Measurements from ENCODE around the gene COL19A1.
"Not testable (repeated sequence)": the region's sequence is repeated elsewhere in the genome, so short reads cannot be mapped to it uniquely, and the experiment has no call there.

The COL19A1 gene

DNA sequence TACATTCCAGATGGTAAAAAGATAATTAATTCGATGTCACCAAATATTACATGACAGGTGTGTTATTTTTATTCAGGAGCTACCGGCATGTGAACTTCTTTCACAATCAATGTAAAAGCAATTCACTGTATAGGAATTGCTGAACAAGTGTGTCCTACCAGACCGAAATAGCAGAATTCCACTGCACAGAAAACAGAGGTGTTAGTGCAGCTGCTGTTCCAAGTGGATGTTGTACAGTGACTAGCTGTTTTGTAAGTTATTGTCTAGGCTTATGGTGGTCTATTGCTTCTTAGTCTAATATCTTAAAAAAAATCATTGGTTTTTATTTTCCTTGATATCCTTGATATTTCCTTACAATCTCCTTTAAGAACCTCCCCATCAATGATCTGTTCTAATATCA, 107.4 kb downstream of the COL19A1 start:
- no peak for DNase-seq

GRCh38 chr6:69974193-69974592, 107.8 kb downstream of the COL19A1 start:
- no peak for DNase-seq

DNA sequence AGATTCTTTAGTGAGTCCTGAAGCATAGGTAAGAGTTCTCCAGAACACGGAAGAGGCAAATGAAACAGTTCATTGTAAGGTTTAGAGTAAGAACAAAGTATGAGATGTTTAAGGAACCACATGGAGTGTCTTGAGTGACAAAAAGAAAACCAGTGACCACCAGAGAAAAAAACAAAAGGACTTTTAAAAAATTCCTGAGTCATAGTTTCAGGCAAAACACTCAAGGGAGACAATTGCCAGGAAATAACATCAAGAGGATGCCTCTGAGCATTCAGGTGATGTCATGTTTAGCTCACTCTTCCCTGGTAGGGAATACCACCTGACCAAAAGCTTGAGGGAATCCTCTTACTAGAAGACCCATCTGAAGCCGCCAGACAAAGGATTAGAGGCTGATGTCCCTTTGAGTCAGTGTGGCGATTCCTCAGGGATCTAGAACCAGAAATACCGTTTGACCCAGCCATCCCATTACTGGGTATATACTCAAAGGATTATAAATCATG, 110.3 kb downstream of the COL19A1 start:
- DNase-seq, result no peak

GRCh38 chr6:69980624-69981023, 114.3 kb downstream of the COL19A1 start:
- no peak for DNase-seq

DNA sequence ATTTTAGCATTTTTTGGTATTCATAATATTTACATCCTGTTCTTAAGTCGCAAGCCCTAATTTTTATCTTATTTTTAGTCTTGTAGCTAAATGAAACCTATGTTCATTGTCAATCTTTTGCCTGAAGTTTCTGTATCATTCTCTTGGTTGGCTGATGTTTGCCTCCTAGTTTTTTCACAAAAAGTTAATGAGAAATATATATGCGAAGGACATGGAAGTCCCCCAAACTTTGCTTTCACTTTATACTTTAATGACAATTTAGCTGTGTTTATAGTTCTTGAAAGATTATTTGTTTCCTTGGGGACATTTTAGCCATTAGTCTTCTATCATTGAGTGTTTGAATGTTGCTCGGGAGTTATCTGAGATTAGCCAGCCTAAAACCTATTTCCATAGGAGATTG, 118.2 kb downstream of the COL19A1 start:
- DNase-seq, result no peak

- no peak for DNase-seq
Observed at GRCh38 chr6:69985180-69985579, 118.8 kb downstream of the COL19A1 start.

- DNase-seq, result no peak
Observed at GRCh38 chr6:69987550-69987949, 121.2 kb downstream of the COL19A1 start.

DNA sequence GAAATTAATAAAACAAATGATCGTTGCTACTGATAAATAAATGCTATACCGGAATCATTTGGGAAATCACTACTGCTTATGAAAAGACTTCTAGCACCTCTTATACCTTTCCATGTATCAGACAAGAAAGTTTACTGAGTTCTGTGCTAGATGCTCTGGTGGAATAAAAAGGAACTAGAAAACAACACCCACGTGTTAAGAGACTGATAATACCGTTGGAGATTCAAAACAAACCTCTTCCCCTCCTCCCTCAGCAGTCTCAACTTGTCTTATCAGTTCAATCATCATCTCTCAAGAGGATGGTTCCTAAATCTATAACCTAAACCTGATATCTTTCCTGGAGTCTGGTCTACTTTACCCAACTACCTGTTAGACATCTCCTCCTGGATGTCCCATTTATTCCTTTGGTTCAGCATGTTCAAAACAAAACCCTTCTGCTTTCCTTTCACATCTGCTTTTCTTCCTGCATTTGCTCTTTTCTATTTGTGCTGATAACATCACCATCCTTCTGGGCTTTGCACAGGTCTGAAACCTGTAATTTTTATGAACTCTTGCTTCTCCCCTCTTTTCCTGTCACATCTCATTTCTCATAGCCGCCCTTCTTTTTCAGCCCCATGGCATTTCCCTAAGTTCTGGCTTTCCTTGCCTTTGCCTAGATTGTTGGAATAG, 122.2 kb downstream of the COL19A1 start:
- no peak for DNase-seq

GRCh38 chr6:69994251-69994650, 127.9 kb downstream of the COL19A1 start:
- DNase-seq, result no peak

- DNase-seq, result no peak
Observed at GRCh38 chr6:70008189-70008588, 141.8 kb downstream of the COL19A1 start.

- DNase-seq, result not testable (repeated sequence)
Observed at GRCh38 chr6:70010339-70010738, 144.0 kb downstream of the COL19A1 start.

GRCh38 chr6:70023201-70023600, 156.8 kb downstream of the COL19A1 start:
- DNase-seq, result not testable (repeated sequence)

- DNase-seq, result no peak
Observed at GRCh38 chr6:70028246-70028645, 161.9 kb downstream of the COL19A1 start.

- DNase-seq, result no peak
Observed at GRCh38 chr6:70028926-70029325, 162.6 kb downstream of the COL19A1 start.

- DNase-seq, result no peak
Observed at GRCh38 chr6:70033781-70034180, 167.4 kb downstream of the COL19A1 start.

DNA sequence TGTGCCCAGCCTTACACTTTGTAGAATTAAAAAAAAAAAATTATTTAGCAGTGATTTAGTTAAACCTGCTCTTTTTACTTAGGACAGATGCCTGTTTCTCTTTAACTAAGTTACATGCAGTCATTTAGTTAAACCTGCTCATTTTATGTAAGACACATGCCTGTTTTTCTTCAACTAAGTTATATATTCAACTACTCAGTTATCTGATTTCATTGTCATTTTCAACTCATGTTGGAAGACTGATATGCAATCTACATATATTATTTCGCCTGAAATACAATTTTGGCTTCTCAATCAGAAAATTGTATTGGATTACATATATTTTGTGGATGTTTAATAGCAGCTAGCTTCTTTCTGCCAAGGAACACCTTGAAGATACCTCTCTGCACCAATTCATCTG, 171.1 kb downstream of the COL19A1 start:
- DNase-seq, result no peak

GRCh38 chr6:70040766-70041165, 174.4 kb downstream of the COL19A1 start:
- no peak for DNase-seq

DNA sequence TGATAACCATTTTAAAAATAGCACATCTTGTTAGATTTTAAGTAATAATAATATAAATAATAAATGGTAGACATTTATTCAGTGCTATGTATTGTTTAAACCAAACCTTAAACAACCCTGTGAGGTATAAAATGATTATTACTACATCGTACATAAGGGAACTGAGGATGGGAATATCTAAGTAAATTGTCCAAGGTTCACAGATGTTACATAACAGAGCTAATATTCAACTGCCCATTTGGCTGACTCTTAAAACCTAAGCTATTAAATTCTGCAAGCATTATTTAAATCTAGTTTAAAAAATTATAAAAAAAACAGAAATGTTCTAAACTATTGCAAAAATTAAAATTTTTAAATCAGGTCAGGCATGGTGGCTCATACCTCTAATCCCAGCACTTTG, 175.1 kb downstream of the COL19A1 start:
- no peak for DNase-seq

- DNase-seq, result no peak
Observed at GRCh38 chr6:70045413-70045812, 179.1 kb downstream of the COL19A1 start.

GRCh38 chr6:70051197-70052124, 185.1 kb downstream of the COL19A1 start:
- DNase-seq, result no peak

- DNase-seq, result no peak
Observed at GRCh38 chr6:70059039-70059719, 192.8 kb downstream of the COL19A1 start.

- no peak for DNase-seq
Observed at GRCh38 chr6:70060680-70061079, 194.3 kb downstream of the COL19A1 start.

DNA sequence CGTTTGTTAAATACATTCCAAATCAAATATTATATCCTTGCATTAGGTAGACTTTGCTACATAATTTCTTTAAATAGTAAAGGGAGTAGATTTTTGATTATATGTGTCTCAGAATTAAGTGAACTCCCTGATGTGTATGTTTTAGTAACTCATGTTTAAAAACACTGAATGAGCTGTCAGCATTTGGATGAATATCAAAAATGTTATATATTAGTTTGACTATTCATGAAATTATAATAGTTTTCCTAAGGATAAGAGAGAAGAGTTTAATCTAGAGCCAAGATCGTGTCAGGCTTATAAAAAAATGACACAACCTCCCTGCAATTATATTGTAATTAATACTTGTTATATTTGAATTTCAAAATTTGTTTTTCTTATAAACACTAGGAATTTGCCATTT, 195.2 kb downstream of the COL19A1 start:
- no peak for DNase-seq
